Hypothalamus (tissue), 51 donors: ENCODE data around the gene ZNF785.
"Not testable (repeated sequence)": the region's sequence is repeated elsewhere in the genome, so short reads cannot be mapped to it uniquely, and the experiment has no call there.

Experiments used
- DNase-seq, 51 donors: peaks; one replicate each; lab custom pipeline; 2025; lab: John Stamatoyannopoulos, UW

ZNF785 gene

GRCh38 chr16:30585400-30586191 is at the start of gene ZNF785:
ZNF785 (minus strand) TSS chr16:30585697; CDS start chr16:30585611, 86 bp downstream.
- peak; percentile 65 to 98 (median 92) for DNase-seq

GRCh38 chr16:30633526-30633925 is 48.0 kb upstream of the ZNF785 start:
- DNase-seq, result no peak

- not testable (repeated sequence) for DNase-seq
Measured at GRCh38 chr16:30632454-30632853, 47.0 kb upstream of the ZNF785 start.

GRCh38 chr16:30628628-30629540 is 43.4 kb upstream of the ZNF785 start:
- peak in 47 of 51 donors; percentile 7 to 85 (median 64) for DNase-seq

GRCh38 chr16:30626236-30626635 is 40.7 kb upstream of the ZNF785 start:
- DNase-seq, result no peak

- no peak for DNase-seq
Measured at GRCh38 chr16:30623536-30624283, 38.2 kb upstream of the ZNF785 start.

- DNase-seq, result no peak
Measured at GRCh38 chr16:30622455-30623032, 37.0 kb upstream of the ZNF785 start.

- DNase-seq, result no peak
Measured at GRCh38 chr16:30621765-30622164, 36.3 kb upstream of the ZNF785 start.

GRCh38 chr16:30620169-30620568 is 34.7 kb upstream of the ZNF785 start:
- no peak for DNase-seq

GRCh38 chr16:30619638-30620037 is 34.1 kb upstream of the ZNF785 start:
- DNase-seq, result no peak

GRCh38 chr16:30619202-30619601 is 33.7 kb upstream of the ZNF785 start:
- DNase-seq, result no peak

- DNase-seq, result peak in 26 of 51 donors; percentile 4 to 56 (median 22)
Measured at GRCh38 chr16:30615358-30616091, 30.0 kb upstream of the ZNF785 start.

- peak; percentile 76 to 98 (median 91) for DNase-seq
Measured at GRCh38 chr16:30609926-30610839, 24.7 kb upstream of the ZNF785 start, which contains the start of gene ZNF689. ZNF689 (minus strand) TSS chr16:30610389; CDS start chr16:30610041, 348 bp downstream.

GRCh38 chr16:30609002-30609925 is 23.8 kb upstream of the ZNF785 start:
- DNase-seq, result peak in 27 of 51 donors; percentile 20 to 75 (median 52)

GRCh38 chr16:30606004-30606403 is 20.5 kb upstream of the ZNF785 start:
- DNase-seq, result no peak

- peak in 9 of 51 donors; percentile 6 to 27 (median 13) for DNase-seq
Measured at GRCh38 chr16:30605158-30605557, 19.7 kb upstream of the ZNF785 start.

GRCh38 chr16:30604316-30604947 is 18.9 kb upstream of the ZNF785 start:
- no peak for DNase-seq
